AG10803 (cell line): ENCODE results near the gene COMMD10.
"Not testable (repeated sequence)": the region's sequence is repeated elsewhere in the genome, so short reads cannot be mapped to it uniquely, and the experiment has no call there.

Source experiments
- DNase-seq: peaks from one replicate; pipeline ENCODE4 v3.0.0; 2010; ENCODE audit warnings: low read depth
- H3K4me3 ChIP-seq: 2 replicates; pipeline ENCODE4 v1.5.1; 2011; ENCODE audit warnings: mild to moderate bottlenecking, low read length, control low read depth
- CTCF ChIP-seq: conservative IDR thresholded peaks from 2 replicates; pipeline ENCODE4 v1.5.1; 2011; ENCODE audit warnings: mild to moderate bottlenecking, low read length, control low read depth, inconsistent platforms

Gene COMMD10

GRCh38 chr5:116075191-116075831 is 9.5 kb upstream of the COMMD10 start:
- no peak overlapping the region for H3K4me3 ChIP-seq
- TF ChIP-seq CTCF = no peak
- no peak for DNase-seq

GRCh38 chr5:116076496-116076895 is 8.3 kb upstream of the COMMD10 start:
- no peak overlapping the region for H3K4me3 ChIP-seq
- DNase-seq = no peak
- TF ChIP-seq CTCF = no peak

GRCh38 chr5:116078199-116078598 is 6.6 kb upstream of the COMMD10 start:
- no peak for TF ChIP-seq CTCF
- no peak overlapping the region for H3K4me3 ChIP-seq
- DNase-seq = no peak

GRCh38 chr5:116084287-116084691 is 536 bp upstream of the COMMD10 start:
- peak; percentile 30 for DNase-seq
- TF ChIP-seq CTCF = no peak
- peak overlapping the region; percentile 96 for H3K4me3 ChIP-seq

- DNase-seq, H3K4me3 ChIP-seq: not testable (repeated sequence)
Measured at GRCh38 chr5:116086309-116086708, 1.5 kb downstream of the COMMD10 start.

GRCh38 chr5:116088062-116088461 is 3.2 kb downstream of the COMMD10 start:
- DNase-seq = no peak
- no peak overlapping the region for H3K4me3 ChIP-seq

GRCh38 chr5:116090302-116090701 is 5.5 kb downstream of the COMMD10 start:
- no peak overlapping the region for H3K4me3 ChIP-seq
- TF ChIP-seq CTCF = no peak
- DNase-seq = no peak

More at GRCh38 chr5:116088062-116088461, 3.2 kb downstream of the COMMD10 start:
- TF ChIP-seq CTCF = no peak

- H3K4me3 ChIP-seq = no peak overlapping the region
- DNase-seq = no peak
- TF ChIP-seq CTCF = no peak
Measured at GRCh38 chr5:116091416-116091815, 6.6 kb downstream of the COMMD10 start.
